ENCODE results near the gene TMEM229B.
A peak's percentile ranks its signal among the peaks of the same experiment; 100 is the strongest.

TMEM229B gene

DNA sequence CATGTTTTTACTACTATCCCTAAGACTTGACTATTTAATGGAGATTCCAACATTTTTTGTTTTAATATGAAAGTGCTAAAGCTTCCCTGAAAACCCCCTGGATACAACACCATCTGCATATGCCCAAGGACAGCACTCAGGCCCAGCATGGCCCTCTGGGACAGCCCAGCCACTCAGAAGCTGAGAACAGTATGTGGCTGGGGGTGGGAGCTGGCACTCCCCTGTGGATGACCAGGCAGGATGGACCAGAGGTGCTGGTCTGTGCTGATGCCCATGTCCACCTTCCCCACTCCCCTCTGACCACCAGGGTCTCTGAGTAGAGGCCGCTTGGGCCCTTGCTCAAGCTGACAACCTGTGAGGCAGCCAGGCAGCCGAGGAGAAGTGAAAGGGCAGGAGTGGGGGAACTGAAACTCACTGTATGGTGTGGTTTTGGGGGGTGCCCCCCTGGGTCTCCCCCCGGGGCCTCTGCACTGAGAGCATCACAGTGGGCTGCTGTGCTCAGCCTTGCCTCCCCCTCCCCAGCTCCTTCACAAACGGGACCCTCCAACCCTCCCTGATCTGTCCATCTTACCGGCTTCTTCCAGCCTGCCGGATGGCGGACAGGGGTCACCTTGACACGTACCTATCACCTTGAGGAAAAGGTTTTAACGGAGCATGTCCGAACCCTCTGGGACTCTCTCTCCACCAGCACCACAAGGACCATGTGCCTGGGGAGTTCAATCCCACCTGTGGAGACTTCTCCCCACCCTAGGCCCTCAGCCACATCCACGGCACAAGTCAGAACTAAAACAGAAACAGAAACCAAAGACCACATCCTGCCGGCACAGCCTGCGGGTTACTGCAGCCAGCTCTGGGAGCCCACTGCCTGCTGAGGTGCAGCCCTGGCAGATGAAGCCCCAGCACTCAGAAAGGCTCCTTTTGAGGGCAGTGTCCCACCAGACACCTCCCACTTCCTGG lies at the start of gene TMEM229B:
TSS of gene TMEM229B (minus strand) at position 785 of the 957 bp plus-strand sequence. CDS start 14,798 bp downstream, outside the sequence.
- DNase-seq (ENCODE audit: low read depth) = peak; percentile 6

DNA sequence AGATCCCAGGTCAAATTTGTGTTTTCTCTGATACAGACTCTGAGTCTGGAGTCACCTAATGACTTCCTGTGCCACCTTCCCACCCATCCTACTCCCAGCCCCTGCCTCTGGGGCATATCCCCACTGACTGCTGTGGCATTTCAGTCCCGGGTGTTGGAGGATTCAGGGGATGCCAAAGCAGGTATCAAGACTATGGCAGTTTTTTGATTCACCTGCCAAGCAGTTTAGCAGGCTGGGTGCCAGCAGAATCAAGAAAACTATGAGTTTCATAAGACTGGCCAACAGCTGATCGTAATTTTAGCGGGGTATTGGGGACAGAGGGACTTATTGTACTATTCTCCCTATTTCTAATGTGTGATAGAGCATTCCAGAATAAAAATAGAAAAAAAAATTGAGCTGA lies 49.2 kb upstream of the TMEM229B start:
- DNase-seq (ENCODE audit: low read depth) = no peak

DNA sequence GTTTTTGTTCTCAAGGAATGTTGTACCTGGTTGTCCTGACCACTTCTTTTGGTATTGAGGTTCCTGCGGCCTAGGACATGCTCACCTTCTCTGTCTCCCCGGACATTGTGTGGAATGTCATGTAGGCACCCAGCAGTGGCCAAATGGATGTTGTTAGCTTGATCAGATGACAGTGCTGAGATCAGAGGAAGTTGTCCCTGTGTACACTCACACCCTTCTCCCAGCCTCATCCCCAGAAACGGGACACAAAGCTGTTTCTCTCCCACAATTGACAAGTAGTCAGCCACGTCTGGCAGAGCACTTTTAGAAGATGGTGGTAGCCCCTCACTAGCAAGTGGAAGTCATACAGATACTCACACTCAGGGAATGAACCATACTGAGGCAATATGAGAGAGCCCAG lies 47.6 kb upstream of the TMEM229B start:
- no peak for DNase-seq (ENCODE audit: low read depth)

DNA sequence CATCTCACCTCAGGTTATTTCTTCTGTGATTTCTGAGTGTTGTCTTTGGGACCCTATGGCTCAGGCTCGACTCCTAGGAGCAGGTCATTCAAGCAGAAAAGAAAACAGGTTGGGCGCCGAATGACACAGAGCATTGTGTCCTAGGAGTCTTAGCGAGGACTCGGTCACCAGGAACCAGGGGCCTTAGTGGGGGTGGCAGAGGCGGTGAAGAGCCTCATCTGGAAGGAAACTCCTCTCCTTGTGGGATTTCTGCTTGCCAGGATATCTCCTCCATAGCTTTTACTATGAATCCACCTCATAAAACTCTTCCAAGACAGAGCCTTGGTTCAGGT lies 45.2 kb upstream of the TMEM229B start:
- DNase-seq (ENCODE audit: low read depth) = no peak

DNA sequence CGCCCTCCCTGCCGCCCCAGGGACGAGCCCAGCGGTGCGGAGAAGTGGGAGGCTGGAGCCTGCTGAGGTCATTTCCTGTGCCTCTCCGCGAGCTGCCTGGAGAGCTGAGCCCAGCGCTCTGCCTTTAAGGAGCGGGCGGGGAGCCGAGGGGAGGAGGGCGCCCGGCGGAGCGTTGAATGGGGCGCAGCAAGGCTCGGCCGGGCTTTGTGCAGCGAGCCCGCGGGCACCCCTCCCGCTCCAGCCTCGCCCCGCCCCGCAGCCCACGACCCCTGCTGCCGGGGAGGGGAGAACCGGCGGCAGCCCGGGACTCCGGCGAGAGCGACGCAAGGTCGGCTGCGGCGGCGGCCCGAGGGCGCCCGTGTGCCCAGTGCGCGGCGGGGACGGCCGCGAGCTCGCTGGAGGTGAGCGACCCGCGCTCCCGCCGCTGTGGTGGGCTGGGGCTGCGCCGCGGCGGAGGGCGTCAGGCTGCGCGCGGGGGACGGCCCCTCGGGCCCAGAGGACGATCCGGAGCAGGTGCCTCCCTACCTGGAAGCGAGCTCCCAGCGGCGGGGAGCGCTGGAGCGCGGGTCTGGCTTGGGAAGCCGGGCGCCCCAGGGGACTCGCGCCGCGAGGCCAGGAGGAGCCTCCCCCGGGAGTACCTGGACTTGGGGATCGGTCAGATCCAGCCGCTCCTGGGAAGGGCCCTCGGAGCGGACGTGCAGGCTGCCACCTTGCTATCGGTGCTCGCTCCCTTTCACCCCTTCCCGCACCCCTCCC lies 44.7 kb upstream of the TMEM229B start, which contains the start of gene PLEKHH1:
TSS of gene PLEKHH1 (plus strand) at position 293 of the 756 bp plus-strand sequence. CDS start 8,578 bp downstream, outside the sequence.
- DNase-seq (ENCODE audit: low read depth) = peak; percentile 50

DNA sequence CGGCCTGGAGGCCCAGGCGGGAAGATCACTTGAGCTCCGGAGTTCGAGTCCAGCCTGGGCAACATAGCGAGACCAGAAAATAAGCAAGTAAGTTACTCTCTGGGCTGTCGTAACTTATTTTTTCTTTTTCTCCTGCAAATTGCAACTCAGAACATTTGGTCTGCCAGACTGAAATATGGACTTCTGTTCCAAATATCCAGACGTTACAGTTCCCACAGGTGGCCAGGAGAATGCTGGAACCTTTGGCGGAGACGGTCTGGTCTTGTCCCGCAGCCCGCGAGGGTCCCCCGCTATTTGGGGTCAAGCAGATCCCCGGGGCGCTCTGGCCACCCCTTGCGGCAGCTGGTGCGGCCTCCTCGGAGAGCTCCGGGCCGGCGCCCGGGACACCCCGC lies 44.1 kb upstream of the TMEM229B start:
- DNase-seq (ENCODE audit: low read depth) = no peak

DNA sequence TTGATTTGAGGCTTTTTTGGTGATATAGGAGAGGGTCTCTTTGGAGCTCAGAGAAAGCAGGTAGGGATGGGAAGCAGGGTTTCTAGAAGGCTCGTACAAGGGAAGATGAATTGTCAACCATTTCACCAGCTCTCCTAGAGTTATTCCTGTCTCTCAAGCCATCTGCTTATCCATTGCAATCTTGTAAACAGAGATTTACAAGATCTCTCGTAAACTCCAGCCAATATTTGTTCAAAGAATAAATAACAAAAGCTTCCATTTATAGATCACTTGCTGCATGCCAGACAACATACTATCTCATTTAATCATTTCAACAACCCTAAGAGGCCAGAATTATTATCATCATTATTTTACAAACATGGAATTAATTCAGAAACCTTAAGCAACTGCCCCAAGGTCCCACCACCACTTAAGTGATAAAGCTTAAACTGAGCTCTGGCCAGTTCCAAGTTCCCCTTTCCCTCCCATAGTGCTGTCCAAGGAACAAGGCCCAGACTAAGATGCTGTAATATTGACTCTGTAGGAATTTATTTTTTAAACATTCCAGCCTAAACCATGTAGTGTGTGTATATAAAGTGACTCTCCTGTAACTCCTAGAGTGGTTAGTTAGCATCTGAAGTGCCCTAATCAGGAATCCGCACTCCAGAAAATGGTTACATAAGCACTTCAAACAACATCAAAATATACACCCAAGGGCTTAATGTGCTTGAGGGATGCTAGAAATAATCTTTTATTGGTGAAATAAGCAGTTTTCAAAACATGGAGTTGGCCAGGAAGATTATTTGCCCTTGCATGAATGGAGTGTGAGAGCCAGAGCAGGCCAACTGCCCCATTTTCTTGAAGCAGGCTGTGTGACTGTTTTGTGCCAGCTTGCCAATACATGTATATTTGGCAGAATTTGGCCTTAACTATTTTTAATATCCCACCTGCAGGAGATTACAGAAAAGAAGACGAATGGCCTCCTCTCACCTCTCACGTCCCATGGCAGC lies 41.7 kb upstream of the TMEM229B start:
- no peak for DNase-seq (ENCODE audit: low read depth)

DNA sequence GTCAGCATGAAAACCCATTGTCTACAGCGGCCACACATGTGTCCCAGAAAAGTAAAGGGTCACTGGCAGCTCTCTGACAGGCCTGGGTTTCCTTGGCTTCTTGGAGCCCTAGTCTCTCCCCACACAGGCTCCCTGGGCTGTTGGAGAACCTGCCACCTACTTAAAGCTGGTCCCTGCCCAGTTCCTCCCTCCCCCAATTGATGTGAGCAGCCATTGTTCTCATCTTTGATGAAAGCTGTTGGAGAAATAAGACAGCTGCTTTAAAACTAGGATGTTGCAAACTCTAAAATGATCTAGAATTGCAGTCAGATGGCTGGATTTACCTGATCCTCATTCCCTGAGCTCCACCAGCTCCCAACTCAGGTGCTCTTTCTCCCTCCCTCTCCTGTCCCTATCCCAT lies 39.8 kb upstream of the TMEM229B start:
- no peak for DNase-seq (ENCODE audit: low read depth)

DNA sequence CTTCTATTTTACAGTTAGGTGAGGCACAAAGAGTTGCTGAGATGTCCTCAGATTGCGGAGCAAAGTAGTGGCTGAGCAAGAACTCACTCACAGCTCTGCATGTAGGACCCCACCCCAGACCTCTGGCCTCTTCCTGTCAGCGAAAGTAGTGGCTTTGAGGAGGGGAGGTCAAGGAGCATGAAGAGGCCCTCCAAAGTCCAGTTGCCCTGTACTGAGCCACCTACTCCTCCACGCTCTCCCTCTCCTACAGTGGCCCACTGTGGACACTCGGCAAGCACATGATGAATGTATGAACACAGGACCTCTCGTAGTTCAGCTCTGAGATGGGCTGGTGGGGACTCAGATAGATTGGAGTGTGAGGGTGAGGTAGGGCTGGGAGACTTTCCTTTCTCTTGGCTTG lies 39.2 kb upstream of the TMEM229B start:
- DNase-seq (ENCODE audit: low read depth) = no peak

DNA sequence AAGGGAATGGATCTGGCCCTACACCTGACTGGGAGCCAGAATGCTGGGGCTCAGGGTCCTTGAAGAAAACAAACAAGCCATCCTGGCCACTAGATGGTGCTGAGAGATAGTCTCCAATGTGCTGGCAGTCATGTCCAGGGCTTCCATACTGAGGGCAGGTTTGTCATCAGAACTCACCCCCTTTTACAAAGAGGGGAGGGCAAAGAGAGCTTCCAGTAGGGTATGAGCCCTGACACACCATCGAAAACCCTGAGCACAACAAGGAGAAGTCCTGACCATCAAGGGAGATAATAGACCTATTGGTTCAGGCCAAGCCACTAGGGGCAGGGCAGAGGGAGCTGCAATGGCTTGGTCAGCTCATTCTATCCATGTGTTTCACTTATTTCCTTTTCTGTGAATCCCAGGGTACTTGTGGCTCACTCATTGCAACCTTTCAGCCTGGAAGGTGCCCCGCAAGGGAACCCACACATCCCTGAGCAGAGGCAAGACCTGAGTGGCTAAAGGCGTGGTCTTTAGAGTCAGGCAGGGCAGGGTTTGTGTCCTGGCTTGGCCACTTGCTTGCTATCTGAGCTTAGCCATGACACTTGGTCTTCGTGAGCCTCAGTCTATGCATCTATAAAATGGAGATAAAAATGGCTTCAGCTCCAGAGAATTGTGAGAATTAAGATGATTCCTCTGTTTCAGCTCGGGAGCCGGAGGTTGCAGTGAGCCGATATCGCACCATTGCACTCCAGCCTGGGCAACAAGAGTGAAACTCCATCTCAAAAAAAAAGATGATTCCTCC lies 38.3 kb upstream of the TMEM229B start:
- DNase-seq (ENCODE audit: low read depth) = peak; percentile 38

DNA sequence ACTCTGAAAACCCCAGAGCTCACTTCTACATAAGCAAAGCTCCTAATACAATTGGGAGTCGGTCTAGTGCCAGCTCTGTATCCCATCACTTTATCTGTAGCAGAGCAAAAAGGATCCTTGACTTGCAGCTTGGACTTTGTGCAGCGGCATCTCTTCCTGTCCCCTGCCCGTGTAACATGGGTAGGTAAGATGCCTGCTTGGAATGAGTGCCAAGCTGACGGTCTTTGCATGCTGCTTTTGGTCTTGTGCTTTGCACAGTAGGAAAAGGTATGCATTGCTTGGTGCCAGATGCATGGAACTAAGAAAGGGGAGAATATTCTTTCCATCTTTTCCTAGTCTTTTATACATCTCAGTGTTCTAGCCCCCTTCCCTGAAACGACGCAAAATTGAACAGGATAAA lies 37.7 kb upstream of the TMEM229B start:
- no peak for DNase-seq (ENCODE audit: low read depth)

DNA sequence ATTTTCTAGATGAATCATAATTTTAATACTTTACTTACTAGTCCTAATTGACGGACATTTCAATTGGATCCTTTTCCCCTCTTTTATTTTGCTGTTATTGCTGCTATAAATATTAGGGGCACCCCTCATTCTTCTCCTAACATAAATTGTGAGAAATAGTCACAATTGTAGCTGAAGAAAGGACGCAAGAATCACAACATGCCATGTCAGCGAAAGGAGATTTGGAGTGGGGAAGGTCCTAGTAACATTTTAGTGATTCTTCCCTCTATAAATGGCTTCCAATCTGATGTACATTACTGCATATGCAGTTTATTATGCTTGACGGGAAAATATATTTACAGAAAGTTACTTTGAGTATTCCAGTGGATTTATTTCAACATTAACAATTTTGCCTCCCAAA lies 36.9 kb upstream of the TMEM229B start:
- no peak for DNase-seq (ENCODE audit: low read depth)

DNA sequence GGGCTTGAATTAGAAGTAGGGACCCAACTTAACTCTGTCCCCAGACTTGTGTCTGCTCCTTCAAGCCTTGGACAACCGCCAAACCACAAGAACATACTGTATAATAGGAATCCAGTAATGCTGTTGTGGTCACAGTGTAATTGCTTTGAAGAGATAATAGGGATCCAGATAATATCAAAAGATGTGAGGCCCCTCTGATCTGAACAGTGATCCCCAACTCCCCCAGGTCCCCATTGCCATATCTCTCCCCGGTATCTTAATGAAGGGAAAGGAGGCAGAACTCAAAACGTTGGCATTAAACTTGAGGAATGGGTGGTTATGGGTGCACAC lies 36.1 kb upstream of the TMEM229B start:
- DNase-seq (ENCODE audit: low read depth) = no peak

DNA sequence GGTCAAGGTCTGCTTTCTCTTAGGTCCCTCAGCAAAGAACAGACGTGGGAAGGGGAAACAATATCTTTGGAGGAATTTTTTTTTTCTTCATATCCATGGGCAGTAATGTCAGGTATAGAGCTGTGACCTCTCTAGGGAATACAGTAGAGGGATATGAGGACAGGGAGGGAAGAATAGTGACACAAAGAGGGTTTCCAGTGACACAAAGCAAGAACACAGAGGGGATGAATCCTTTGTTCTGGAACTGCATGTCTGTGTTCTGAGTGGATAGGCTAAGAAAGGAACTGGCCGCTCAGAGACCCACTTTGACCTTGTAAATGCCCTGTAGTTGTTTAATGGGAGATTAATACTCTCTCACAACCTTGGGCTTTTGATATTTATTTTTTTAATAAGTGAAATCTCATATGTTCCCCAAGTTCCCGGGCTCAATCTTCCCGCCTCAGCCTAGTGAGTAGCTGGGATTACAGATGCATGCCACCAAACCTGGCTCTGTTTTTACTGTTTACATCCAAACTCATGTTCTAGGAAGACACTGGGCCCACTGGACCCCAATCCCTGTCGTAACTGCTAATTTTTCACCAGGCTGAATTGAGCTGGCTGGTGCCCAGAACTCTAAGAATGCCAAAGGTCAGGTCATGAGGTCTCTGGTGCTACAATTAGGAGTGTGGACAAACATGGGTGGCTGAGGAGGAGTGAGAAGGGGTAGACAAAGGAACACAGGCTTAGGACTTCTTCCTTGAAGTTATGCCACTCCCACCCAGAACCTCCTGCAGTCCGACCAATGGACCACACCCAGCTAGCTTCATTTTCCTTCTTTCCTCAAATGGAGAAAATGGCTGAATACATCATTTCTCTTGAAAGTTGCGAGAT lies 35.5 kb upstream of the TMEM229B start:
- DNase-seq (ENCODE audit: low read depth) = no peak

DNA sequence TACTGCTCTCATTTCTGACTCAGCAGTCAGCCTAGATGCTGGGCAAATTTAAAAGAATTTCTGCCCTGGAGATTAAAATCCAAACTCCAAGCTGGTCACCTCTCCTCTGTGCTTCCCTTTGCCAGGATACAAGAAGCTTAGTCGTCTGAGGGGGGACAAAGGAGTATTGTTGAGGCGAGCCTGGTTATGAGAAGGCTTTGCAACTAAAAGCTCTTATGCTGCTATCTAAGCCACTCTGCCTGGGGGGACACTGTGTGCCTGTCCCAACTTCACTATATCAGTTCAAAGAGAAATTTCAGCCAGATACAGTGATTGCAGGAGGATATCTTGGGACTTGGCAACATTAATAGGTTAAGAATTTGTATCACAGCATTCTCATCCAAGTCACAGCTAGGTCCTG lies 33.7 kb upstream of the TMEM229B start:
- DNase-seq (ENCODE audit: low read depth) = no peak

DNA sequence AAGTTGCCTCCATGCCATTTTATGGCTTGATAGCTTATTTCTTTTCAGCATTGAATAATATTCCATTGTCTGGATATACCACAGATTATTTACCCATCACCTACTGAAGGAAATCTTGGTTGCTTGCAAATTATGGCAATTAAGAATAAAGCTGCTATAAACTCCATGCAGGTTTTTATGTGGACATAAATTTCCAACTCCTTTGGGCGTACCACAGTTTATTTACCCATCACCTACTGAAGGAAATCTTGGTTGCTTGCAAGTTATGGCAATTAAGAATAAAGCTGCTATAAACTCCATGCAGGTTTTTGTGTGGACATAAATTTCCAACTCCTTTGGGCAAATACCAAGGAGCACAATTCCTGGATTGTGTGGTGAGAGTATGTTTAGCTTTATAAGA lies 32.0 kb upstream of the TMEM229B start:
- DNase-seq (ENCODE audit: low read depth) = no peak

DNA sequence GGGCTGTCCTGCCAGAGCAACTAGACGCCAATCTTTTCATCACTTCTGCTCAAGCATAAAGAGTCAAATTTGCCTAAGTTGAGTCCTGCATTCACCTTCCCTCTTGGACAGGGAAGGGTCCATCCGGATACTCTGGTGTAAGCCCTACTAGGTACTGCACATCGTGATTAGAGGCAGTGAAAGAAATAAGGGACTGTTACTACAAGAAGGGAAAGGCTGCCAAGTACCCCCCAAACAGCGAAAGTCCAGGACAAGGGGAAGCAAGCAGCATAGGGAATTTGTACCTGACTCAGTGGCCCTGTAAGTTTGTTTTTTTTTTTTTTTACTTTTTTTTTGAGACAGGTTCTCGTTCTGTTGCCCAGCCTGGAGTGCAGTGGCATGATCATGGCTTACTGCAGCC lies 30.9 kb upstream of the TMEM229B start:
- DNase-seq (ENCODE audit: low read depth) = no peak

DNA sequence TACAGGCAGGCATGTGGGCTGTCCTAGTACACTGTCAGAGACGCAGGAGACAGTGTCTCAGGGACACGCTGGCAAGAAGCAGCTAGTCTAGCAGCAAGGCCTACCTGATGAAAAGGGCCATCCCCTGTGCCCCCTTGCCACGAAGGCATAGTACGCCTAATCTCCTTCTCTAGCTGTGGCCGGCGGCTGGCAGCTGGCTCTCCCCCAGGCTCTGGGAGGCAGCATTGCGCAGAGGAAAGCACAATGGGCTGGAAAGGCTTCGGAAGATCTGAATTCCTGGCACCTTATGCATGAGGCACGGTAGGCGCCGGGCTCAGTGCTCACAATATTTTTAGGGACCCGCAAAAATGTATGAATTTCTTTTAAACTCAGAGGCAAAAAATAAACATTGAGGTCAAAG lies 28.6 kb upstream of the TMEM229B start:
- peak; percentile 14 for DNase-seq (ENCODE audit: low read depth)

DNA sequence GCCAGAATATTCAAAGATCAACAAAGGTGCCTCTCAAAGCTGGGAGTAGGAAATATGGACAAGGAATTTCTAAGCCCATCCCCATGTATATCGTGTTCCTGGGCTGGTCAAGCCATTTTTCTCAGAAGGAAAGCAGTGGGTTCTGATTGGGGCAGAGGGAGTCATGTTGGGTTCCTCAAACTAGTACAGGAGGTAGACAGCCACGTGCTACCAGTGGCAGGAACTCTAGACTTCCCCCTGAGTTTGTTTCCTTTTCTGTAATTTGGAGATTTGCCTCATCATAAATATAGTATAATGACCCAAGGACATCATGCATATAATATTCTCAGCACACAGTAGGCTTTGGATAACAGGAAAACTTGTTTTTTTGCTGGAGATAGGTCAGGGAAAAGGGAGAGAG lies 28.2 kb upstream of the TMEM229B start:
- no peak for DNase-seq (ENCODE audit: low read depth)

DNA sequence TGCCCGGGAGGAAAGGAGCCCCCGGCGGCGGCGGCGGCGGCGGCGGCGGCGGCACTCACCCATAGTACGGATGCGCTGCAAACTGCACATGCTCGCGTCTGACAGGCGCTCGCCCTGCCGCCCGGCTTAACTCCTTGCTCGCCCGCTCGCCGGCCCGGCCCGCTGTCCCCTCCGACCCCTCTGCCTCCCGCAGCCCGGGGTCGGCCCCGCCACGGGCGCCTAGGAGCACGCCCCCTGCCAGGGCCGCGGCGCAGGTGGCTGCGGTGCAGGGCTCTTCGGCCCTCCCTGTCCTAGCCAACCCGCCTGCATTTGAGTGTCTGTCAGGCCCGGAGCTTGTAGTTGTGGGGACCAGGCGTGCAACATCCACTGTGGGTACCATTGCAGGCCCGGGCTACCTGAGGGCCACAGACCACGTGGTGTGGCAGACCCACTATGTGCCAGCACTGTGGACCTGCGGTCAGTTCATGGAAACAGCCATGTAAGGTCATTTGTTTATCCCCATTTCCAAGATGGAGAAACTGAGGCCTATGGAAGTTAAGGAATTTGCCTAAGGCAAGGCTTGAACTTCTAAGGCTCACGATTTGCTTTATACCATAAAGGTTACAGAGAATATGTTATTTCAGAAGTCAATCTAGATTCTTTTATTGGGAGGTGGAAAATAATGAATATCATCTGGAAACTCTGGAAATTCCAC lies 27.0 kb upstream of the TMEM229B start:
- DNase-seq (ENCODE audit: low read depth) = no peak

Data from fibroblast of gingiva (primary cell).